Parathyroid adenoma (tissue), 2 donors: ENCODE data around the gene RTP2.

Source experiments
- H2AFZ ChIP-seq: fragments of 300-600 bp; sonication (generic); one replicate; pipeline ENCODE4 v1.7.0; 2017; ENCODE audit warnings: antibody characterized with exemption, mild to moderate bottlenecking
- H3K27ac ChIP-seq: fragments of 300-600 bp; sonication (generic); one replicate; pipeline ENCODE4 v1.7.0; 2017
- H3K27me3 ChIP-seq: fragments of 300-600 bp; sonication (generic); one replicate; pipeline ENCODE4 v1.7.0; 2017; ENCODE audit warnings: low read length; ENCODE audit not compliant: control insufficient read depth, insufficient read depth
- H3K36me3 ChIP-seq: fragments of 300-600 bp; sonication (generic); one replicate; pipeline ENCODE4 v1.7.0; 2017; ENCODE audit warnings: low read length; ENCODE audit not compliant: control insufficient read depth, insufficient read depth
- H3K4me1 ChIP-seq: fragments of 300-600 bp; sonication (generic); one replicate; pipeline ENCODE4 v1.7.0; 2017; ENCODE audit warnings: control low read depth
- H3K4me2 ChIP-seq: fragments of 300-600 bp; sonication (generic); one replicate; pipeline ENCODE4 v1.7.0; 2017; ENCODE audit warnings: low read length
- H3K4me3 ChIP-seq: fragments of 300-600 bp; sonication (generic); one replicate; pipeline ENCODE4 v1.7.0; 2017; ENCODE audit warnings: low read depth, low read length
- H3K79me2 ChIP-seq: fragments of 300-600 bp; sonication (generic); one replicate; pipeline ENCODE4 v1.7.0; 2017; ENCODE audit warnings: control low read depth
- H3K9ac ChIP-seq: fragments of 300-600 bp; sonication (generic); one replicate; pipeline ENCODE4 v1.7.0; 2017; ENCODE audit warnings: mild to moderate bottlenecking
- H3K9me3 ChIP-seq: fragments of 300-600 bp; sonication (generic); one replicate; pipeline ENCODE4 v1.7.0; 2017; ENCODE audit warnings: low read length; ENCODE audit not compliant: control insufficient read depth
- CTCF ChIP-seq: fragments of 300-600 bp; sonication (generic); IDR thresholded peaks from one replicate; pipeline ENCODE4 v1.7.0; 2017; ENCODE audit warnings: antibody characterized with exemption, mild to moderate bottlenecking
- donor health status: primary hyperparathyroidism.

Gene RTP2

GRCh38 chr3:187708696-187709095, 6.3 kb upstream of the RTP2 start:
- no peaks in the 10 kb centered on the region for H3K79me2 ChIP-seq
- H3K4me2 ChIP-seq, result no peak overlapping the region
- no peak overlapping the region for H3K27ac ChIP-seq
- H3K9me3 ChIP-seq, result no peaks in the 10 kb centered on the region
- H2AFZ ChIP-seq, result no peak overlapping the region
- no peak overlapping the region for H3K4me3 ChIP-seq
- H3K9ac ChIP-seq, result no peak overlapping the region
- no peaks in the 10 kb centered on the region for H3K27me3 ChIP-seq
- no peaks in the 10 kb centered on the region for H3K36me3 ChIP-seq
- H3K4me1 ChIP-seq, result no peaks in the 10 kb centered on the region
- TF ChIP-seq CTCF, result no peak

GRCh38 chr3:187706971-187707370, 4.6 kb upstream of the RTP2 start:
- Histone ChIP-seq H3K79me2 (no peaks in the 10 kb centered on the region), H2AFZ (no peak overlapping the region), H3K9ac (no peak overlapping the region), H3K4me3 (no peak overlapping the region), H3K36me3 (no peaks in the 10 kb centered on the region), H3K4me2 (no peak overlapping the region), H3K4me1 (no peaks in the 10 kb centered on the region), H3K27ac (no peak overlapping the region), H3K27me3 (no peaks in the 10 kb centered on the region), H3K9me3 (no peaks in the 10 kb centered on the region)
- TF ChIP-seq CTCF, result no peak

- Histone ChIP-seq H3K4me3 (no peak overlapping the region), H3K9me3 (no peaks in the 10 kb centered on the region), H3K4me1 (no peaks in the 10 kb centered on the region), H3K27ac (no peak overlapping the region), H3K36me3 (no peaks in the 10 kb centered on the region), H2AFZ (no peak overlapping the region), H3K79me2 (no peaks in the 10 kb centered on the region), H3K4me2 (no peak overlapping the region), H3K27me3 (no peaks in the 10 kb centered on the region), H3K9ac (no peak overlapping the region)
- no peak for TF ChIP-seq CTCF
These were observed 2.8 kb upstream of the RTP2 start for GRCh38 chr3:187705164-187705563.

- H3K4me1 ChIP-seq, result no peaks in the 10 kb centered on the region
- H3K4me3 ChIP-seq, result no peak overlapping the region
- no peaks in the 10 kb centered on the region for H3K79me2 ChIP-seq
- no peaks in the 10 kb centered on the region for H3K9me3 ChIP-seq
- no peak overlapping the region for H3K9ac ChIP-seq
- no peak overlapping the region for H3K4me2 ChIP-seq
- H3K27ac ChIP-seq, result no peak overlapping the region
- no peak overlapping the region for H2AFZ ChIP-seq
- no peaks in the 10 kb centered on the region for H3K36me3 ChIP-seq
- no peak for TF ChIP-seq CTCF
- no peaks in the 10 kb centered on the region for H3K27me3 ChIP-seq
These were observed 2.1 kb downstream of the RTP2 start for GRCh38 chr3:187700249-187700648.

GRCh38 chr3:187698499-187699399, 3.6 kb downstream of the RTP2 start:
- Histone ChIP-seq H3K4me2 (no peak overlapping the region), H3K27me3 (no peaks in the 10 kb centered on the region)
- TF ChIP-seq CTCF, result no peak

More at GRCh38 chr3:187698499-187699399, 3.6 kb downstream of the RTP2 start:
- H3K79me2 ChIP-seq, result no peaks in the 10 kb centered on the region
- no peak overlapping the region for H3K4me3 ChIP-seq
- no peak overlapping the region for H3K27ac ChIP-seq
- no peak overlapping the region for H3K9ac ChIP-seq
- no peaks in the 10 kb centered on the region for H3K4me1 ChIP-seq
- H2AFZ ChIP-seq, result no peak overlapping the region
- no peaks in the 10 kb centered on the region for H3K9me3 ChIP-seq
- no peaks in the 10 kb centered on the region for H3K36me3 ChIP-seq
